Effector memory CD4-positive, alpha-beta T cell (primary cell): ENCODE data around the gene MBD3L1.

ENCODE experiments used
- DNase-seq, 3 donors: peaks; one replicate each; pipeline ENCODE4 v3.0.0-alpha.2; 2020
- H3K27ac ChIP-seq: 2 replicates; pipeline ENCODE4 v1.7.0; 2013; ENCODE audit warnings: mild to moderate bottlenecking, low read length, moderate library complexity; ENCODE audit not compliant: insufficient read depth, poor library complexity, severe bottlenecking
- H3K27me3 ChIP-seq: replicated peaks from 2 replicates; pipeline ENCODE4 v1.7.0; 2013; ENCODE audit warnings: mild to moderate bottlenecking, low read length; ENCODE audit not compliant: insufficient read depth, control insufficient read depth, poor library complexity, severe bottlenecking
- H3K36me3 ChIP-seq: 2 replicates; pipeline ENCODE4 v1.7.0; 2013; ENCODE audit warnings: mild to moderate bottlenecking, low read length, moderate library complexity; ENCODE audit not compliant: control insufficient read depth, insufficient read depth
- H3K4me1 ChIP-seq: 2 replicates; pipeline ENCODE4 v1.7.0; 2013; ENCODE audit warnings: low read length, mild to moderate bottlenecking; ENCODE audit not compliant: control insufficient read depth, insufficient read depth, poor library complexity, severe bottlenecking
- H3K4me3 ChIP-seq: 2 replicates; pipeline ENCODE4 v1.7.0; 2013; ENCODE audit warnings: low read length, low read depth, mild to moderate bottlenecking; ENCODE audit not compliant: insufficient read depth, poor library complexity, severe bottlenecking
- H3K9me3 ChIP-seq: 2 replicates; pipeline ENCODE4 v1.7.0; 2013; ENCODE audit warnings: mild to moderate bottlenecking, low read length, moderate library complexity; ENCODE audit not compliant: control insufficient read depth

MBD3L1 gene

DNA sequence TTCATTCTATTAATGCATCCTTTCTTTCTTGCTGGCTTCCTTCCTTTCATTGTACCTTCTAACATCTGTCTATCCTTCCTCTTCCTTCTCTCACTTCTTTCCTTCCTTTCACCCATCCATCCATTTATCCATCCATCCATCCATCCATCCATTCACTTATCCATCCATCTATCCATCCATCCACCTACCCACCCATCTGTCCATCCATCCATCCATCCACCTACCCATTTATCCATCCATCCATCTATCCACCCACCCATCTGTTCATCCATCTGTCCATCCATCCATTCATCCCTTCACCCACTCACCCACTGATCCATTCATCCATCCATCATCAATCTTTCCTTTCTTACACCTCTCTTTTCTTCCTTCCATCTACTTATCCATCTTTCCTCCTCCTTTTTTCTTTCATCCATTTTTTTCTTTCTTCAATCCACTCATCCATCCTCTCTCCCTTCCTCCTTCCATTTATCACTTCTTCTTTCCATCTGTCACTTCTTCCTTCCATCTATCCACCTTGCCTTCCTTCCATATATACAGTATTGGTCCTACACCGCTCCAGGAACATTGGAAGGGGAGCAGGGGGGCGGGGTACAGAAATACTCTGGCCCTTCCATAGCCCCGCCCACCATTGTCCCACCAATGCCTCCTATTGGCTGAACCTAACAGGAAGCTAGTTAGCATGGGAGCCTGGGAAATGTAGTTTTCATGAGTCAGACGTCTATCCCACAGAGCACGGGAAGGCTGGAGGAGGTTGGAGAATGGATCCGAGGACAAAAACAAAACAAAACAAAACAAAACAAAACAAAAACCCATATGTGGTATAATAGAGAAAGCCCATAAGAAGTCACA lies 45.9 kb downstream of the MBD3L1 start:
- Histone ChIP-seq H3K4me1 (no peaks in the 10 kb centered on the region), H3K27ac (no peak overlapping the region), H3K4me3 (no peak overlapping the region), H3K27me3 (peaks cover 4% of the 10 kb centered on the region), H3K9me3 (no peaks in the 10 kb centered on the region), H3K36me3 (no peaks in the 10 kb centered on the region)
- DNase-seq, result no peak

DNA sequence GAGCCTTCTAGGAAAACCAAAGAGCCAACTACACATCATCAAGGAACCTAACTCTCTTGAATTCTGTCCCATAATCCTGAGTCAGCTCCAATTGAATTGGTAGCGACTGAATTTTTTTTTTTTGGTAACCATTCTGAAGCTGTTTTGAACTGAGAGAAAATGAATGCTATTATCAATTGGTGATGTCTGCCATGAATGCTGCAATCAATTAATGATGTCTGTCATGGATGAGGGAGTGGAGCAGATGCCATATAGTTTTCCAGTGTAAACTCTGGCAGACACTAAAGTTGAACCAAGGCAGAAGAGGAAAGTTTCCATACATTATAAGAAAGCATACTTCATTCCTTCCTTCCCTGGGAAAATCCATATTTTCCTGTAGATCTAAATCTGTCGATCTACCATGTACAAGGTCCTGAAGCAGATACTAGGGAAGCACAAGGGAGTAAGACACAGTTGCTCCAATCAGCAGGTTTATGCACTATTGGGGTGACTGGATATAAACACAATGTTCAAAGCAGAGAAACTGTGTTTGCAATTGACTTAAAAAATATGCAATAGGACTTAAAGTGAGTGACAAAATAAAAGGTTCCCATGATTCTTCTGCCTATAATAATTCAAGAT lies 48.8 kb downstream of the MBD3L1 start:
- DNase-seq, result no peak
- Histone ChIP-seq H3K27ac (no peak overlapping the region), H3K4me1 (no peaks in the 10 kb centered on the region), H3K36me3 (no peaks in the 10 kb centered on the region), H3K9me3 (no peaks in the 10 kb centered on the region), H3K27me3 (peaks cover 4% of the 10 kb centered on the region), H3K4me3 (no peak overlapping the region)

DNA sequence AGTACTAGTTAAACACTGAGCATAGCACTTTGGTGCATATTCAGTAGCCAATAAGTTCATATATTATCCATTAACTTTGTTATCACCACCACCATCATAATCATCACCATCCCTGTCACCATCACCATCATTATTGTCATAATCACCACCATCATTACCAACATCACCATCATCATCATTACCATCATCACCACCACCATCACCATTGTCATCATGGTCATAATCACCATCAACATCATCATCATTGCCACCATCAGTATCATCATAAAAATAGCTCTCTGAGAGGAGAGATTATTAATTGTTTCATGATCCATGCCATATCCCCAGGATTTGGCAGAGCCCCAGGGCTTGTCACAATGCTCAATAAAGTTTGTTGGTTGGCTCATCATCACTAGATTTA lies 49.3 kb downstream of the MBD3L1 start:
- Histone ChIP-seq H3K4me1 (no peaks in the 10 kb centered on the region), H3K36me3 (no peaks in the 10 kb centered on the region), H3K27ac (no peak overlapping the region), H3K4me3 (no peak overlapping the region), H3K27me3 (peaks cover 4% of the 10 kb centered on the region), H3K9me3 (no peaks in the 10 kb centered on the region)
- DNase-seq, result no peak

DNA sequence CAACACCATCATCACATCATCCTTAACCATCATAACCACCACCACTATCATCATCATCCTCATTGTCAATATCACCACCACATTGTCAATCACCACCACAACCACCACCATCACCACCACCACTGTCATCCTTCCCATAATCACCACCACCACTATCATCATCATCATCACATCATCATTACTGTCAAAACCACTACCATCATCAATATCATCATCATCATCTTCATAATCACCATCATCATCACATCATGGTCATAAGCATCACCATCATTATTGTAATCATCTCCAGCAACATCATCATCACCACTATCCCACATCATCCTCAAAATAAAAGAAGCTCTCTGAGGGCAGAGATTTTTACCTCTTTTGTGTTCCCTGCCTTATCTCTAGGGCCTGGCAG lies 52.2 kb downstream of the MBD3L1 start:
- Histone ChIP-seq H3K27ac (no peak overlapping the region), H3K27me3 (no peaks in the 10 kb centered on the region), H3K36me3 (no peaks in the 10 kb centered on the region), H3K4me3 (no peak overlapping the region), H3K9me3 (no peaks in the 10 kb centered on the region), H3K4me1 (no peaks in the 10 kb centered on the region)
- no peak for DNase-seq

DNA sequence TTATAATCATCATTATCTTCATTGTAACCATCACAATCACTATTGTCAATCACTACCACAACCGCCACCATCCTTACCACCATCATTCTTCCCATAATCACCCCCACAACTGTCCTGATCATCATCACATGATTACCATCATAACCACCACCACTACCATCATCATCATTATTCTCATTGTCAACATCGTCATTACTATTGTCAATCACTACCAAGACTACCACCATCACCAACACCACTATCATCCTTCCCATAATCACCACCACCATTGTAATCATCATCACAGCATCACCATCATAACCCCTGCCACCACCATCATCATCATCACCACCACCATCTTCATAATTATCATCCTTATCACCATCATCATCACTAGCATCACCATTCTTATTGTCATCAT lies 55.2 kb downstream of the MBD3L1 start:
- Histone ChIP-seq H3K27me3 (no peaks in the 10 kb centered on the region), H3K9me3 (no peaks in the 10 kb centered on the region)

DNA sequence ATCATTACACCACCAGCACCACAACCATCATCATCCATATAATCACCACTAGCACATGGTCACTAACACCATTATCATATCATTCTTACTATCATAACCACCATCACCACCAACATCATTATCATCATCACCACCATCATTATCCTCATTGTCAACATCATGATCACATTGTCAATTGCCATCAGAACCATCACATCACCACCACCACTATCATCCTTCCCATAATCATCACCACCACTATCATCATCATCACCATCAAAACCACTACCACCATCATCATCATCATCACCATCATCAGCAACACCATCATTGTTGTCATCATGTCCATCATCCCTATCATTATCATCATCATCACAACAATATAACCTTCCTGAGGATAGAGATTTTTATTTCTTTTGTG lies 58.1 kb downstream of the MBD3L1 start:
- no peaks in the 10 kb centered on the region for H3K36me3 ChIP-seq
- H3K27ac ChIP-seq, result no peak overlapping the region
- DNase-seq, result no peak
- H3K9me3 ChIP-seq, result no peaks in the 10 kb centered on the region
- no peaks in the 10 kb centered on the region for H3K4me1 ChIP-seq
- H3K27me3 ChIP-seq, result no peaks in the 10 kb centered on the region
- no peak overlapping the region for H3K4me3 ChIP-seq

More for the DNA sequence above, 55.2 kb downstream of the MBD3L1 start:
- Histone ChIP-seq H3K4me1 (no peaks in the 10 kb centered on the region), H3K36me3 (no peaks in the 10 kb centered on the region), H3K4me3 (no peak overlapping the region), H3K27ac (no peak overlapping the region)
- DNase-seq, result no peak
